ENCODE results near the gene LCK. TPM values are rescaled to one million over a fixed set of nuclear protein-coding genes. Genes with fewer than 3 reads are reported as not detected.

The LCK gene
- total RNA-seq, 1 experiment from 2014 or later, result 12.0 TPM

- H3K9me2 ChIP-seq (replicated peaks; ENCODE audit: insufficient read depth, low read length), result no peaks in the 10 kb centered on the region
- no peaks in the 10 kb centered on the region for H4K20me1 ChIP-seq (ENCODE audit: insufficient read depth, low read depth, low read length)
- no peak overlapping the region for H3K27ac ChIP-seq (ENCODE audit: low read length)
- H3K9ac ChIP-seq (ENCODE audit: low read length), result no peak overlapping the region
- peaks cover 33% of the 10 kb centered on the region for H3K4me1 ChIP-seq (ENCODE audit: low read length)
- DNase-seq, result no peak
- H3K79me2 ChIP-seq (ENCODE audit: low read length), result peaks cover 31% of the 10 kb centered on the region
- H3K9me3 ChIP-seq (ENCODE audit: low read length), result no peaks in the 10 kb centered on the region
- H2AFZ ChIP-seq (ENCODE audit: low read length), result no peak overlapping the region
- H3K36me3 ChIP-seq (ENCODE audit: insufficient read depth, low read length), result peaks cover 5% of the 10 kb centered on the region; the same call in 1 of the 2 replicates
- no peak overlapping the region for H3K4me3 ChIP-seq (ENCODE audit: low read length)
- no peaks in the 10 kb centered on the region for H3K27me3 ChIP-seq (ENCODE audit: low read length)
- H3K4me2 ChIP-seq (ENCODE audit: low read depth, low read length, poor library complexity, severe bottlenecking), result no peak overlapping the region
Measured at GRCh38 chr1:32219022-32219421, 32.0 kb upstream of the LCK start.

DNA sequence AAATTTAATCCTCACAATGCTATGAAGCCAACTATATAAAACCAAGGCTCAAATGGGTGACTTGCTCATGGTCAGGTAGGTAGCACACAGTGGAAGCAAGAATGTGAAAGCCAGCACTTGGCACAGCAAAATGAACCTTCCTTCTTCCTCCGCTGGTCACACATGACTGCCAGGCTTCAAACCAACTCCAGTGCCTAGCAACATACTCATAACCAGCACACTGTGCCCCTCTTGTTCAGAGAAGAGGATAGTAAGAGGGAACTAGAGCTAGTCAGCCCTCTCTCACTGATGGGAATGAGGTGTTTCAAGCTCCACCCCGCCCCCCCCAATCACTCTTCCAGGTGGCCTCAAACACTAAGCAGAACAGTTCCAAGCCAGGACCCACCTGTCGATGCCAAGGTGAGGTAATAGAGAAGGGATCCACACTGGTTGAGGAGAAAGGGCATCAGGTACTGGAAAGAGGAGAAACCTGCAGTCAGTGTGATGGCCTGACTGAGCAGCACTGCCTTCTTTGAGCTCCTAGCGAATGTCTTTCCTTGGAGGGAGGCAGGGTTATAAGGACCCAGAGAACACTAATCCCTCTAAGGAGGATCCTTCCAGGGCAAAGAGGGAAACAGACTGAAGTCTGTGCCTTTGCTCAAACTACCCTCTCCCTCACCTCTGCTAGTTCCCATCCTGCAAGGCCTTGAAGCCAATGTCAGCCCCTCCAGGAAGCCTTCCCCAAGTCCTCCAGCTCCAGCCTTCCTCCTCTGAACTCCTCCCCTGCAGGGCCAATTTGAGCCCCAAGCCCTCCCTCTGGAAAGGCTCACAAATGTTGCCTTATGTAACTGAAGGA lies 30.1 kb upstream of the LCK start:
- no peak for DNase-seq
- Histone ChIP-seq H3K4me2 (ENCODE audit: low read depth, low read length, poor library complexity, severe bottlenecking) (peak overlapping the region; percentile 79), H3K4me3 (ENCODE audit: low read length) (peak overlapping the region; percentile 94), H3K36me3 (ENCODE audit: insufficient read depth, low read length) (peaks cover 12% of the 10 kb centered on the region; the same call in 1 of the 2 replicates), H3K79me2 (ENCODE audit: low read length) (peaks cover 35% of the 10 kb centered on the region), H3K27me3 (ENCODE audit: low read length) (no peaks in the 10 kb centered on the region), H3K27ac (ENCODE audit: low read length) (peak overlapping the region; percentile 31; the same call in 1 of the 2 replicates), H3K9me2 (replicated peaks; ENCODE audit: insufficient read depth, low read length) (no peaks in the 10 kb centered on the region), H3K4me1 (ENCODE audit: low read length) (peaks cover 33% of the 10 kb centered on the region), H2AFZ (ENCODE audit: low read length) (no peak overlapping the region), H3K9me3 (ENCODE audit: low read length) (no peaks in the 10 kb centered on the region), H4K20me1 (ENCODE audit: insufficient read depth, low read depth, low read length) (no peaks in the 10 kb centered on the region), H3K9ac (ENCODE audit: low read length) (peak overlapping the region; percentile 95)

- no peaks in the 10 kb centered on the region for H3K9me2 ChIP-seq (replicated peaks; ENCODE audit: insufficient read depth, low read length)
- H3K27ac ChIP-seq (ENCODE audit: low read length), result peak overlapping the region; percentile 31; the same call in 1 of the 2 replicates
- peak overlapping the region; percentile 94 for H3K4me3 ChIP-seq (ENCODE audit: low read length)
- H3K79me2 ChIP-seq (ENCODE audit: low read length), result peaks cover 35% of the 10 kb centered on the region
- no peaks in the 10 kb centered on the region for H3K27me3 ChIP-seq (ENCODE audit: low read length)
- no peak for DNase-seq
- H4K20me1 ChIP-seq (ENCODE audit: insufficient read depth, low read depth, low read length), result no peaks in the 10 kb centered on the region
- peak overlapping the region; percentile 44; the same call in 1 of the 2 replicates for H2AFZ ChIP-seq (ENCODE audit: low read length)
- no peaks in the 10 kb centered on the region for H3K9me3 ChIP-seq (ENCODE audit: low read length)
- H3K36me3 ChIP-seq (ENCODE audit: insufficient read depth, low read length), result peaks cover 12% of the 10 kb centered on the region; the same call in 1 of the 2 replicates
- H3K4me1 ChIP-seq (ENCODE audit: low read length), result peaks cover 33% of the 10 kb centered on the region
- H3K9ac ChIP-seq (ENCODE audit: low read length), result peak overlapping the region; percentile 95
- peak overlapping the region; percentile 79 for H3K4me2 ChIP-seq (ENCODE audit: low read depth, low read length, poor library complexity, severe bottlenecking)
Measured at GRCh38 chr1:32221581-32221979, 29.5 kb upstream of the LCK start.

DNA sequence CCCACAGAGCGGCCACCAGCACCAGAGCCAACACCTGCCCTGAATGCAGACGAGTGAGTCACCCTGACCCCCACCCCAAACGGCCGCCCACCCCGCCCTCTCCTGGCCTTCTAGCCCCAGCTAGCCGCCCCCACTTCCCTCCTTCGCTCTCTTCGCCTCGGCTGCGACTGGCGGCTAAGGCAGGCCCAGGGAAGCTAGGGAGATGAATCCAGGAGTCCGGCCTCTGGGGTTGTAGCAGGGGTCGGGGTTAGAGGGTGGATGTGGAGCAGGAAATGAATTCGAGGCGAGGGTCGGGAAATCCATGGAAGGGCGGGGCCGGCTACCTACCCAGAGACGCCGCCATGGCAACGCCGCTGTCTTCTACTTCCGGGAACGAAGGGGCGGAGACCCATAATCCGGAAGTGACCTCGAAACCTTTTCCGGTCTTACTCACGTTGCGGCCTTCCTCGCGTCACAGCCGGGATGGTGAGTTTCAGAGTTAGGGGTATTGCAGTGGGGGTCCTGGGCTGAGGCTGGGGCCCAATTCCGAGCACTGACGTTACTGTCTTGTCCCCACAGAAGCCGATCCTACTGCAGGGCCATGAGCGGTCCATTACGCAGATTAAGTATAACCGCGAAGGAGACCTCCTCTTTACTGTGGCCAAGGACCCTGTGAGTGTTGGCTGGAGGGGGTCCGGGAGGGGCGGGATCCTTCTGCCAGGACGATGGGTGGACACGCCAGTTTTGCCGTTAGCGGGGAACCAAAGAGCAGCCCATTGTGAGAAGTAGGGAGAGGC lies 28.9 kb upstream of the LCK start, which contains the start of the genes EIF3I and TMEM234:
EIF3I (plus strand) TSS at position 428 of the 776 bp plus-strand sequence; CDS start at position 463, 35 bp downstream.
TMEM234 (minus strand) TSS at position 374 of the 776 bp plus-strand sequence; CDS start at position 343, 31 bp downstream.
- Histone ChIP-seq H3K9ac (ENCODE audit: low read length) (peak within 1 kb of the TSS; percentile 95), H3K27ac (ENCODE audit: low read length) (peak within 1 kb of the TSS; percentile 53; the same call in 1 of the 2 replicates), H3K79me2 (ENCODE audit: low read length) (peaks cover 35% of the 10 kb centered on the region), H3K4me1 (ENCODE audit: low read length) (peaks cover 33% of the 10 kb centered on the region), H2AFZ (ENCODE audit: low read length) (peak within 1 kb of the TSS; percentile 44; the same call in 1 of the 2 replicates), H3K27me3 (ENCODE audit: low read length) (no peaks in the 10 kb centered on the region), H3K36me3 (ENCODE audit: insufficient read depth, low read length) (peaks cover 12% of the 10 kb centered on the region; the same call in 1 of the 2 replicates), H3K9me3 (ENCODE audit: low read length) (no peaks in the 10 kb centered on the region), H3K9me2 (replicated peaks; ENCODE audit: insufficient read depth, low read length) (no peaks in the 10 kb centered on the region), H4K20me1 (ENCODE audit: insufficient read depth, low read depth, low read length) (no peaks in the 10 kb centered on the region), H3K4me3 (ENCODE audit: low read length) (peak within 1 kb of the TSS; percentile 94), H3K4me2 (ENCODE audit: low read depth, low read length, poor library complexity, severe bottlenecking) (peak within 1 kb of the TSS; percentile 79)
- DNase-seq, result peak; percentile 97

GRCh38 chr1:32223683-32224082 lies 27.4 kb upstream of the LCK start:
- Histone ChIP-seq H3K27ac (ENCODE audit: low read length) (no peak overlapping the region), H3K4me1 (ENCODE audit: low read length) (peaks cover 29% of the 10 kb centered on the region), H3K27me3 (ENCODE audit: low read length) (no peaks in the 10 kb centered on the region), H3K4me3 (ENCODE audit: low read length) (peak overlapping the region; percentile 94), H3K4me2 (ENCODE audit: low read depth, low read length, poor library complexity, severe bottlenecking) (peak overlapping the region; percentile 79), H2AFZ (ENCODE audit: low read length) (no peak overlapping the region), H3K36me3 (ENCODE audit: insufficient read depth, low read length) (peaks cover 21% of the 10 kb centered on the region; the same call in 1 of the 2 replicates), H3K9me2 (replicated peaks; ENCODE audit: insufficient read depth, low read length) (no peaks in the 10 kb centered on the region), H3K79me2 (ENCODE audit: low read length) (peaks cover 35% of the 10 kb centered on the region), H4K20me1 (ENCODE audit: insufficient read depth, low read depth, low read length) (no peaks in the 10 kb centered on the region), H3K9ac (ENCODE audit: low read length) (peak overlapping the region; percentile 95), H3K9me3 (ENCODE audit: low read length) (no peaks in the 10 kb centered on the region)
- no peak for DNase-seq

DNA sequence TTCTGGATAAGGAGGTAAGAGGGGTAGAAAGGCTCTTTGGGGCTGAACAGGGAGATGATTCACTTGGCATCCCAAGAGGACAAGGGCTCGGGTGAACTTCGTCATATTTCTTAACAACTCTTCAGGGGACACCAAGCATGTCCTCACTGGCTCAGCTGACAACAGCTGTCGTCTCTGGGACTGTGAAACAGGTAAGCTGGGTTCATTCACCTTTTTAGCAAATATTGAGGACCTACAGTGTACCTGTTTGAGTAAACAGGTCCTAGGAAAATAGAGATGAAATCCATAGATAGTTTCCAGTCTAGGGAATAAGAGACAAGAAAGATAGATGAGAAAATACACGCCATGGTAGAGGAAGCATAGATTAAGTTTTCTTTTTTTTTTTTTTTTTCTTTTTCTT lies 26.8 kb upstream of the LCK start:
- Histone ChIP-seq H3K27ac (ENCODE audit: low read length) (no peak overlapping the region), H4K20me1 (ENCODE audit: insufficient read depth, low read depth, low read length) (no peaks in the 10 kb centered on the region), H3K9me3 (ENCODE audit: low read length) (no peaks in the 10 kb centered on the region), H2AFZ (ENCODE audit: low read length) (no peak overlapping the region), H3K9me2 (replicated peaks; ENCODE audit: insufficient read depth, low read length) (no peaks in the 10 kb centered on the region), H3K4me2 (ENCODE audit: low read depth, low read length, poor library complexity, severe bottlenecking) (no peak overlapping the region), H3K4me1 (ENCODE audit: low read length) (peaks cover 29% of the 10 kb centered on the region), H3K79me2 (ENCODE audit: low read length) (peaks cover 35% of the 10 kb centered on the region), H3K4me3 (ENCODE audit: low read length) (no peak overlapping the region), H3K36me3 (ENCODE audit: insufficient read depth, low read length) (peaks cover 21% of the 10 kb centered on the region; the same call in 1 of the 2 replicates), H3K27me3 (ENCODE audit: low read length) (no peaks in the 10 kb centered on the region), H3K9ac (ENCODE audit: low read length) (no peak overlapping the region)
- no peak for DNase-seq

GRCh38 chr1:32228771-32229170 lies 22.3 kb upstream of the LCK start:
- Histone ChIP-seq H3K36me3 (ENCODE audit: insufficient read depth, low read length) (peaks cover 21% of the 10 kb centered on the region; the same call in 1 of the 2 replicates), H3K9me3 (ENCODE audit: low read length) (no peaks in the 10 kb centered on the region), H3K27me3 (ENCODE audit: low read length) (no peaks in the 10 kb centered on the region), H3K4me3 (ENCODE audit: low read length) (no peak overlapping the region), H2AFZ (ENCODE audit: low read length) (no peak overlapping the region), H4K20me1 (ENCODE audit: insufficient read depth, low read depth, low read length) (no peaks in the 10 kb centered on the region), H3K4me2 (ENCODE audit: low read depth, low read length, poor library complexity, severe bottlenecking) (no peak overlapping the region), H3K4me1 (ENCODE audit: low read length) (peaks cover 19% of the 10 kb centered on the region), H3K79me2 (ENCODE audit: low read length) (peaks cover 6% of the 10 kb centered on the region), H3K9ac (ENCODE audit: low read length) (no peak overlapping the region), H3K27ac (ENCODE audit: low read length) (no peak overlapping the region), H3K9me2 (replicated peaks; ENCODE audit: insufficient read depth, low read length) (no peaks in the 10 kb centered on the region)
- no peak for DNase-seq
